Choroid plexus epithelial cell (primary cell): Measurements from ENCODE around the gene MAP4K5.

Experiments used
- DNase-seq: peaks from one replicate; pipeline ENCODE4 v3.0.0-alpha.2; 2010; ENCODE audit warnings: low read depth
- H3K4me3 ChIP-seq: 2 replicates; pipeline ENCODE4 v1.5.1; 2011; ENCODE audit warnings: low read depth, mild to moderate bottlenecking, control low read depth, low read length, moderate library complexity
- CTCF ChIP-seq: conservative IDR thresholded peaks from 2 replicates; pipeline ENCODE4 v1.5.1; 2011; ENCODE audit warnings: low read depth, mild to moderate bottlenecking, control low read depth, inconsistent platforms, low read length, moderate library complexity

Gene MAP4K5

GRCh38 chr14:50383618-50384225, 148.6 kb downstream of the MAP4K5 start:
- peak; percentile 41 for DNase-seq
- peak; percentile 30 for TF ChIP-seq CTCF
- H3K4me3 ChIP-seq = no peak overlapping the region

- DNase-seq = no peak
- no peak for TF ChIP-seq CTCF
- no peak overlapping the region for H3K4me3 ChIP-seq
Measured at GRCh38 chr14:50381823-50382287, 150.5 kb downstream of the MAP4K5 start.

- DNase-seq = no peak
- H3K4me3 ChIP-seq = no peak overlapping the region
- TF ChIP-seq CTCF = no peak
Measured at GRCh38 chr14:50381008-50381407, 151.4 kb downstream of the MAP4K5 start.

- no peak overlapping the region for H3K4me3 ChIP-seq
- no peak for TF ChIP-seq CTCF
- no peak for DNase-seq
Measured at GRCh38 chr14:50380455-50380854, 151.9 kb downstream of the MAP4K5 start.

GRCh38 chr14:50379563-50379962, 152.8 kb downstream of the MAP4K5 start:
- no peak for DNase-seq
- H3K4me3 ChIP-seq = no peak overlapping the region
- no peak for TF ChIP-seq CTCF

GRCh38 chr14:50377550-50378085, 154.8 kb downstream of the MAP4K5 start:
- DNase-seq = no peak
- no peak overlapping the region for H3K4me3 ChIP-seq
- TF ChIP-seq CTCF = no peak

GRCh38 chr14:50375760-50376159, 156.6 kb downstream of the MAP4K5 start:
- no peak for DNase-seq
- TF ChIP-seq CTCF = no peak
- H3K4me3 ChIP-seq = no peak overlapping the region
